Measurements from ENCODE around the gene CWC15. TPM values are rescaled to one million over a fixed set of nuclear protein-coding genes. Genes with fewer than 3 reads are reported as not detected.

The CWC15 gene
- total RNA-seq, 1 donor from 2014 or later: 76.8 TPM

DNA sequence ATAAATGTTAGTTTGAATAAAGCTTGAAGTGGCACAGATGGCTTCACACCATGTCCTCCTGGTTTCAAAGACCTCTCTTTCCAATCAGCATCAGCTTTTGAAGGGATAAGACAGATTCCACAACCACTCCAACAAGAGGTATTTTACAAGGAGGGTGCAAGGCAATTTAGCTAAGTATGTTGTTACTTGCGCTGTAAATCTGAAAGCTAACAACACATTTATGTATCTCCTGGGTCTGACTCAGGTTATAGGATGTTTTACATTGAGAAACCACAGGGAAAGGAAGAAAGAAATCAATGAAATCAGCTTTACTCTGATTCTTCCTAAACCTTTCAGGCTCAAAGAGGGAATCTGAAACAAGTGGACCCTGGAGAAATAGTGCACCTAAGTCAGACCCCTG is 12.1 kb downstream of the CWC15 start:
- Mint-ChIP-seq H3K27me3 (no peaks in the 10 kb centered on the region), H3K36me3 (peaks cover 27% of the 10 kb centered on the region), H3K4me1 (ENCODE audit: unreplicated experiment) (no peaks in the 10 kb centered on the region), H3K4me3 (no peak overlapping the region), H3K27ac (no peak overlapping the region), H3K9me3 (no peaks in the 10 kb centered on the region)
- TF ChIP-seq, protein P1, sequence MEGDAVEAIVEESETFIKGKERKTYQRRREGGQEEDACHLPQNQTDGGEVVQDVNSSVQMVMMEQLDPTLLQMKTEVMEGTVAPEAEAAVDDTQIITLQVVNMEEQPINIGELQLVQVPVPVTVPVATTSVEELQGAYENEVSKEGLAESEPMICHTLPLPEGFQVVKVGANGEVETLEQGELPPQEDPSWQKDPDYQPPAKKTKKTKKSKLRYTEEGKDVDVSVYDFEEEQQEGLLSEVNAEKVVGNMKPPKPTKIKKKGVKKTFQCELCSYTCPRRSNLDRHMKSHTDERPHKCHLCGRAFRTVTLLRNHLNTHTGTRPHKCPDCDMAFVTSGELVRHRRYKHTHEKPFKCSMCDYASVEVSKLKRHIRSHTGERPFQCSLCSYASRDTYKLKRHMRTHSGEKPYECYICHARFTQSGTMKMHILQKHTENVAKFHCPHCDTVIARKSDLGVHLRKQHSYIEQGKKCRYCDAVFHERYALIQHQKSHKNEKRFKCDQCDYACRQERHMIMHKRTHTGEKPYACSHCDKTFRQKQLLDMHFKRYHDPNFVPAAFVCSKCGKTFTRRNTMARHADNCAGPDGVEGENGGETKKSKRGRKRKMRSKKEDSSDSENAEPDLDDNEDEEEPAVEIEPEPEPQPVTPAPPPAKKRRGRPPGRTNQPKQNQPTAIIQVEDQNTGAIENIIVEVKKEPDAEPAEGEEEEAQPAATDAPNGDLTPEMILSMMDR (conservative IDR thresholded peaks at IDR 0.05): no peak
- no peak for DNase-seq (ENCODE audit: extremely low spot score, unreplicated experiment)

DNA sequence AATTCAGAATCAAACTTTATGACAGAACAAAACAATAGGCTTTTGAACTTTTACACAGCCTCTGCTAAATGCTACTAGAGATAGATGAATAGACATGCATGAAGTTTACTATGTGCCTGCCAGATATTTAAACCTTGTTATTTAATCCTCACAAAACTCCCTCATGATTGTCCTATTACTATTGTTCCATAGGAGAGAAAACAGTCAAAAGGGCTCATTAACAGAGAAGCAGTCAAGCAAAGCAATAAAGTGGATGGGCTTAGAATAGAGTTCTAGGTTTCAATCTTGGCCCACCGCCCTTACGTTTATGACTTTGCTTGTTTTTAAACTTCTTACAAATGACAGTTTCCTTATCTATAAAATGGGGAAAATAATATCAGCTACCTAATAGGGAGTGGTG is 12.9 kb downstream of the CWC15 start:
- Mint-ChIP-seq H3K4me3 (no peak overlapping the region), H3K27ac (no peak overlapping the region), H3K27me3 (no peaks in the 10 kb centered on the region), H3K36me3 (peaks cover 23% of the 10 kb centered on the region), H3K4me1 (ENCODE audit: unreplicated experiment) (no peaks in the 10 kb centered on the region), H3K9me3 (no peaks in the 10 kb centered on the region)
- no peak for DNase-seq (ENCODE audit: extremely low spot score, unreplicated experiment)
- TF ChIP-seq, protein P1 (conservative IDR thresholded peaks at IDR 0.05): no peak

DNA sequence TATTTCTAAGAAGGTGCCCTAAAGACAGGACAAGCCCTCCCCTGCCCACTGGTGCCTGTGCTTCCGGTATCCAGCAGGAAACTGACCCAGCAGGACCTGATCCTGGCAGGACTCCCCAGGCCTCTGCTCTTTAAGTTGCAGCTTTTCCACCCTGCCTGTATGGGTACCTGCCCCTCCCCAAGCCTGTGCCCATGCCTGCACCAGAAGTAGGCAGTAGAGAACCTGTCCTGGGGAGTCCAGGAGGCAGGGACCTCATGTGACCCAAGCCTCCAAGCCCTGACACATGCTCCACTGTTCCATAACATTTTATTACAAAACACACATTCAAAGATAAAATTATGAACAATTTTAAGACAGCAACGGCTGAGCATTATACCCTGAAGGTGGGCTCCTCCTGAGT is 14.2 kb downstream of the CWC15 start:
- Mint-ChIP-seq H3K4me3 (no peak overlapping the region), H3K27ac (no peak overlapping the region)
- DNase-seq (ENCODE audit: extremely low spot score, unreplicated experiment): no peak

GRCh38 chr11:94958121-94958696 is 15.1 kb downstream of the CWC15 start:
- Mint-ChIP-seq H3K27ac (no peak overlapping the region), H3K36me3 (peaks cover 14% of the 10 kb centered on the region), H3K9me3 (no peaks in the 10 kb centered on the region), H3K27me3 (no peaks in the 10 kb centered on the region), H3K4me3 (no peak overlapping the region), H3K4me1 (ENCODE audit: unreplicated experiment) (no peaks in the 10 kb centered on the region)
- TF ChIP-seq, protein P1 (conservative IDR thresholded peaks at IDR 0.05): no peak
- no peak for DNase-seq (ENCODE audit: extremely low spot score, unreplicated experiment)

More for the DNA sequence above, 14.2 kb downstream of the CWC15 start:
- Mint-ChIP-seq H3K27me3 (no peaks in the 10 kb centered on the region), H3K9me3 (no peaks in the 10 kb centered on the region), H3K36me3 (peaks cover 17% of the 10 kb centered on the region), H3K4me1 (ENCODE audit: unreplicated experiment) (no peaks in the 10 kb centered on the region)
- TF ChIP-seq, protein P1 (conservative IDR thresholded peaks at IDR 0.05): no peak

- H3K4me1 Mint-ChIP-seq (ENCODE audit: unreplicated experiment): no peaks in the 10 kb centered on the region
- H3K4me3 Mint-ChIP-seq: no peak overlapping the region
- H3K36me3 Mint-ChIP-seq: peaks cover 8% of the 10 kb centered on the region
- DNase-seq (ENCODE audit: extremely low spot score, unreplicated experiment): no peak
- H3K27ac Mint-ChIP-seq: no peak overlapping the region
- H3K9me3 Mint-ChIP-seq: no peaks in the 10 kb centered on the region
- TF ChIP-seq, protein P1 (conservative IDR thresholded peaks at IDR 0.05): no peak
- peaks cover 3% of the 10 kb centered on the region for H3K27me3 Mint-ChIP-seq
Observed at GRCh38 chr11:94956963-94957362, 16.4 kb downstream of the CWC15 start.

- no peak overlapping the region for H3K27ac Mint-ChIP-seq
Observed at GRCh38 chr11:94954753-94955152, 18.6 kb downstream of the CWC15 start.

More at GRCh38 chr11:94954753-94955152, 18.6 kb downstream of the CWC15 start:
- Mint-ChIP-seq H3K36me3 (peaks cover under 1% of the 10 kb centered on the region), H3K4me3 (no peak overlapping the region), H3K9me3 (no peaks in the 10 kb centered on the region), H3K27me3 (peaks cover 3% of the 10 kb centered on the region), H3K4me1 (ENCODE audit: unreplicated experiment) (no peaks in the 10 kb centered on the region)
- DNase-seq (ENCODE audit: extremely low spot score, unreplicated experiment): no peak
- TF ChIP-seq, protein P1 (conservative IDR thresholded peaks at IDR 0.05): no peak
